TTC549 (cell line): ENCODE data around the gene UQCR10.

Experiments used
- FAIRE-seq: peaks from 2 replicates; lab custom pipeline; 2012; peaks lifted over from hg19 to GRCh38; lab: Jason Lieb, UNC

Gene UQCR10

GRCh38 chr22:29799217-29799680 lies 32.1 kb downstream of the UQCR10 start:
- FAIRE-seq: no peak

GRCh38 chr22:29801153-29801552 lies 34.0 kb downstream of the UQCR10 start:
- no peak for FAIRE-seq

GRCh38 chr22:29801796-29802195 lies 34.6 kb downstream of the UQCR10 start:
- FAIRE-seq: no peak

GRCh38 chr22:29803190-29803589 lies 36.0 kb downstream of the UQCR10 start:
- no peak for FAIRE-seq

- no peak for FAIRE-seq
Measured at GRCh38 chr22:29804985-29805384, 37.8 kb downstream of the UQCR10 start.

- FAIRE-seq: no peak
Measured at GRCh38 chr22:29806196-29806595, 39.0 kb downstream of the UQCR10 start.

GRCh38 chr22:29810216-29810615 lies 43.0 kb downstream of the UQCR10 start:
- no peak for FAIRE-seq

- no peak for FAIRE-seq
Measured at GRCh38 chr22:29811377-29811776, 44.2 kb downstream of the UQCR10 start.

GRCh38 chr22:29813126-29813525 lies 46.0 kb downstream of the UQCR10 start:
- FAIRE-seq: no peak

- no peak for FAIRE-seq
Measured at GRCh38 chr22:29813563-29813962, 46.4 kb downstream of the UQCR10 start.

GRCh38 chr22:29814003-29814402 lies 46.8 kb downstream of the UQCR10 start:
- no peak for FAIRE-seq

- no peak for FAIRE-seq
Measured at GRCh38 chr22:29815580-29815979, 48.4 kb downstream of the UQCR10 start.

- no peak for FAIRE-seq
Measured at GRCh38 chr22:29816128-29816527, 49.0 kb downstream of the UQCR10 start.

- no peak for FAIRE-seq
Measured at GRCh38 chr22:29816539-29816938, 49.4 kb downstream of the UQCR10 start.

GRCh38 chr22:29816980-29817379 lies 49.8 kb downstream of the UQCR10 start:
- FAIRE-seq: no peak

GRCh38 chr22:29817724-29818123 lies 50.6 kb downstream of the UQCR10 start:
- FAIRE-seq: no peak

GRCh38 chr22:29819501-29819900 lies 52.3 kb downstream of the UQCR10 start:
- FAIRE-seq: no peak
